Retinal pigment epithelial cell (primary cell): ENCODE results near the gene CRABP1.

Source experiments
- DNase-seq: peaks from one replicate; pipeline ENCODE4 v3.0.0-alpha.2; 2010; ENCODE audit warnings: low read depth
- H3K4me3 ChIP-seq: 2 replicates; pipeline ENCODE4 v1.5.1; 2011; ENCODE audit warnings: mild to moderate bottlenecking, low read length, control low read depth, moderate library complexity
- CTCF ChIP-seq: conservative IDR thresholded peaks from 2 replicates; pipeline ENCODE4 v1.5.1; 2011; ENCODE audit warnings: low read depth, low read length, control low read depth, inconsistent platforms

Gene CRABP1

GRCh38 chr15:78322724-78323521 is 17.2 kb upstream of the CRABP1 start:
- DNase-seq = no peak
- H3K4me3 ChIP-seq = no peak overlapping the region
- no peak for TF ChIP-seq CTCF

- DNase-seq = no peak
These were observed 16.5 kb upstream of the CRABP1 start for GRCh38 chr15:78323693-78324092.

GRCh38 chr15:78324144-78324543 is 16.0 kb upstream of the CRABP1 start:
- no peak for TF ChIP-seq CTCF
- H3K4me3 ChIP-seq = no peak overlapping the region
- DNase-seq = no peak

More at GRCh38 chr15:78323693-78324092, 16.5 kb upstream of the CRABP1 start:
- no peak overlapping the region for H3K4me3 ChIP-seq
- no peak for TF ChIP-seq CTCF

GRCh38 chr15:78325092-78325843 is 14.9 kb upstream of the CRABP1 start:
- DNase-seq = no peak
- no peak overlapping the region for H3K4me3 ChIP-seq
- no peak for TF ChIP-seq CTCF

GRCh38 chr15:78327466-78327865 is 12.7 kb upstream of the CRABP1 start:
- no peak for DNase-seq
- H3K4me3 ChIP-seq = no peak overlapping the region
- TF ChIP-seq CTCF = no peak

GRCh38 chr15:78329625-78330024 is 10.5 kb upstream of the CRABP1 start:
- no peak for DNase-seq
- no peak for TF ChIP-seq CTCF

More at GRCh38 chr15:78329625-78330024, 10.5 kb upstream of the CRABP1 start:
- H3K4me3 ChIP-seq = no peak overlapping the region
